HepG2 (cell line): Measurements from ENCODE around the gene CAMK2N2. TPM values are rescaled to one million over a fixed set of nuclear protein-coding genes. Genes with fewer than 3 reads are reported as not detected.
A peak's percentile ranks its signal among the peaks of the same experiment; 100 is the strongest.

Experiments
- ATAC-seq: fragments of 200-7000 bp; cut with Tn5 transposase; 3 replicates; pipeline ENCODE4 v1.9.1; 2020; ENCODE audit warnings: mild to moderate bottlenecking, moderate library complexity
- BruUV-seq: library from RNA; stranded (reverse); fragments of 400-500 nt; replicated peaks from 2 replicates; lab custom pipeline; 2021; lab: Mats Ljungman, UMichigan
- CTCF ChIA-PET: fragments of 300-600 bp; formaldehyde crosslinking; extraction: SDS; loops from one replicate; lab custom pipeline; 2021; ENCODE audit warnings: low total read pairs, inconsistent platforms, low intra/inter-chr PET ratio; lab: Yijun Ruan, JAX
- POLR2A ChIA-PET: fragments of 350-600 bp; sonication (Branson Sonifier 250); formaldehyde crosslinking; loops from one replicate; lab custom pipeline; 2020; ENCODE audit warnings: antibody characterized with exemption, inconsistent platforms; lab: Yijun Ruan, JAX
- DNase-seq: peaks from one replicate; pipeline ENCODE4 v3.0.0-alpha.2; 2015; ENCODE audit warnings: low spot score
- FAIRE-seq: peaks from 3 replicates; lab custom pipeline; 2011; peaks lifted over from hg19 to GRCh38; lab: Jason Lieb, UNC
- H2AFZ ChIP-seq: one replicate; pipeline ENCODE4 v1.6.1; 2011; ENCODE audit warnings: low read length, inconsistent platforms
- H3K27ac ChIP-seq: fragments of 300-600 bp; 3 replicates; pipeline ENCODE4 v1.8.0; 2011; ENCODE audit warnings: mixed run types, mild to moderate bottlenecking, mixed read lengths, low read length, inconsistent platforms; ENCODE audit not compliant: insufficient read depth; ENCODE audit errors: extremely low read length
- H3K27me3 ChIP-seq, 2 experiments: fragments of 200-600 bp in 1 of 2; 2 replicates in 1 of 2; 3 replicates in 1 of 2; pipeline versions ENCODE4 v1.6.0 to v1.8.0; 2011; ENCODE audit warnings: low read length in 2 of 2, mild to moderate bottlenecking in 2 of 2, moderate library complexity in 2 of 2, inconsistent platforms in 1 of 2; ENCODE audit not compliant: insufficient read depth in 2 of 2, control insufficient read depth in 1 of 2
- H3K36me3 ChIP-seq, 2 experiments: fragments of 200-600 bp in 1 of 2; replicated peaks in 1 of 2; 2 replicates in 1 of 2; 3 replicates in 1 of 2; pipeline versions ENCODE4 v1.5.1 to v1.8.0; 2011; ENCODE audit warnings: low read length in 2 of 2, inconsistent platforms in 1 of 2; ENCODE audit not compliant: insufficient read depth in 2 of 2, control insufficient read depth in 1 of 2
- H3K4me1 ChIP-seq: 2 replicates; pipeline ENCODE4 v1.5.1; 2012; ENCODE audit warnings: low read length, inconsistent platforms; ENCODE audit not compliant: insufficient read depth
- H3K4me2 ChIP-seq: 2 replicates; pipeline ENCODE4 v1.6.0; 2011; ENCODE audit warnings: low read depth, low read length, inconsistent platforms
- H3K4me3 ChIP-seq, 3 experiments: fragments of 200-600 bp in 1 of 3; sonication (generic), shearing (Covaris generic) in 1 of 3; replicated peaks in 1 of 3; 2 replicates each; pipeline ENCODE4 v1.5.1; 2011 to 2016; ENCODE audit warnings: low read length in 3 of 3, inconsistent platforms in 2 of 3, low read depth in 2 of 3, mild to moderate bottlenecking in 2 of 3, control low read depth in 1 of 3, mixed read lengths in 1 of 3; ENCODE audit not compliant: insufficient read depth in 1 of 3
- H3K79me2 ChIP-seq: one replicate; pipeline ENCODE4 v1.6.1; 2011; ENCODE audit warnings: low read length, inconsistent platforms; ENCODE audit not compliant: insufficient read depth
- H3K9ac ChIP-seq: 2 replicates; pipeline ENCODE4 v1.6.0; 2011; ENCODE audit warnings: mild to moderate bottlenecking, low read depth, low read length, inconsistent platforms; ENCODE audit not compliant: insufficient read depth
- H3K9me3 ChIP-seq: 2 replicates; pipeline ENCODE4 v1.5.1; 2012; ENCODE audit warnings: mild to moderate bottlenecking, low read length
- H4K20me1 ChIP-seq: 2 replicates; pipeline ENCODE4 v1.6.0; 2011; ENCODE audit warnings: inconsistent platforms, mild to moderate bottlenecking, low read length, moderate library complexity; ENCODE audit not compliant: insufficient read depth
- ATRX ChIP-seq: sonication (generic); formaldehyde crosslinking; IDR thresholded peaks from 2 replicates; pipeline ENCODE4 v1.4.0; 2020; ENCODE audit warnings: missing genetic modification reagents, borderline replicate concordance
- EHMT2 ChIP-seq: fragments of 200-600 bp; sonication (generic); IDR thresholded peaks from 2 replicates; pipeline ENCODE4 v1.7.0; 2017; ENCODE audit warnings: antibody characterized with exemption, low read depth, low read length, borderline replicate concordance
- HOXA5 ChIP-seq: sonication (generic); formaldehyde crosslinking; IDR thresholded peaks from 2 replicates; pipeline ENCODE4 v1.4.0; 2020; ENCODE audit warnings: missing genetic modification reagents
- MIER2 ChIP-seq: IDR thresholded peaks from 2 replicates; pipeline ENCODE4 v1.6.1; 2016; ENCODE audit warnings: missing biosample characterization, missing genetic modification reagents
- MIER3 ChIP-seq: IDR thresholded peaks from 2 replicates; pipeline ENCODE4 v1.6.1; 2016; ENCODE audit warnings: missing compliant biosample characterization, borderline replicate concordance
- NKX3-1 ChIP-seq: sonication (generic); formaldehyde crosslinking; IDR thresholded peaks from 2 replicates; pipeline ENCODE4 v1.5.0; 2020; ENCODE audit warnings: missing genetic modification reagents
- RARA ChIP-seq: IDR thresholded peaks from 2 replicates; pipeline ENCODE4 v1.6.1; 2016; ENCODE audit warnings: missing genetic modification reagents, missing compliant biosample characterization
- SIN3A ChIP-seq: IDR thresholded peaks from 2 replicates; pipeline ENCODE4 v1.6.1; 2011; ENCODE audit warnings: low read depth, mild to moderate bottlenecking, control low read depth, low read length, borderline replicate concordance
- TEAD3 ChIP-seq: optimal IDR thresholded peaks from 2 replicates; pipeline ENCODE3; 2016; ENCODE audit warnings: borderline replicate concordance
- TSC22D2 ChIP-seq: sonication (generic); formaldehyde crosslinking; IDR thresholded peaks from 2 replicates; pipeline ENCODE4 v1.5.1; 2020; ENCODE audit warnings: missing genetic modification reagents, mild to moderate bottlenecking, borderline replicate concordance
- ZBTB43 ChIP-seq: sonication (generic); formaldehyde crosslinking; conservative IDR thresholded peaks from 2 replicates; pipeline ENCODE4 v1.4.0; 2020; ENCODE audit warnings: missing genetic modification reagents
- ZBTB7A ChIP-seq: sonication (generic); formaldehyde crosslinking; IDR thresholded peaks from 2 replicates; pipeline ENCODE4 v1.8.0; 2022; ENCODE audit warnings: mild to moderate bottlenecking, missing genetic modification reagents
- ZNF232 ChIP-seq: sonication (generic); formaldehyde crosslinking; IDR thresholded peaks from 2 replicates; pipeline ENCODE4 v1.4.0; 2020; ENCODE audit warnings: missing genetic modification reagents, borderline replicate concordance
- ZSCAN9 ChIP-seq: IDR thresholded peaks from 2 replicates; pipeline ENCODE4 v1.6.1; 2016; ENCODE audit warnings: borderline replicate concordance
- WGBS: methylation state at CpG from one replicate; pipeline ENCODE4 v1.1.6; 2017; ENCODE audit warnings: low lambda C conversion rate; 5-methylcytosine and 5-hydroxymethylcytosine counted together
- in situ Hi-C: cut with HindIII; loops from 2 replicates; pipeline ENCODE4 v1.10.0; 2017; ENCODE audit warnings: low pct_unique_long_range_greater_than_20kb; ENCODE audit not compliant: extremely low pct_ligation_motif_present
- intact Hi-C: fragments of 100-400 bp; cut with micrococcal nuclease; formaldehyde crosslinking; loops from one replicate; pipeline ENCODE4 v1.10.0; 2022; ENCODE audit not compliant: unreplicated experiment
- polyA plus RNA-seq, 8 experiments: library from polyadenylated mRNA; depleted of rRNA in 3 of 8; stranded (reverse) in 7 of 8; unstranded in 1 of 8; fragments of >200 nt; fragmentation: Illumina TruSeq in 4 of 8; extraction: Trizol in 4 of 8; gene quantifications; 2 replicates each; pipeline versions ENCODE4 v1.2.1 to v1.2.3, GENCODE V29; 2011 to 2016; ENCODE audit warnings: low read depth in 4 of 8, missing spikeins in 1 of 8, mixed read lengths in 1 of 8; ENCODE audit not compliant: insufficient read depth in 1 of 8
- total RNA-seq, 5 experiments: library from RNA; depleted of rRNA; stranded (reverse); fragments of >200 nt; fragmentation: Illumina TruSeq; extraction: Trizol; gene quantifications; 2 replicates each; pipeline ENCODE4 v1.2.3, GENCODE V29; 2016; ENCODE audit warnings: low read depth in 1 of 5
- TF ChIP-seq, protein P1 (sequence below): sonication (generic); formaldehyde crosslinking; IDR thresholded peaks from 2 replicates; pipeline ENCODE4 v1.4.0; 2020; ENCODE audit warnings: missing genetic modification reagents, borderline replicate concordance
- TF ChIP-seq, protein P2 (sequence below): IDR thresholded peaks from 2 replicates; pipeline ENCODE4 v1.6.1; 2016

Gene CAMK2N2
- total and polyA plus RNA-seq, 2 of the 13 experiments (the other 11 are each of a cell fraction or from before 2014, with no cell fraction given) = 0.12 to 0.27 TPM

DNA sequence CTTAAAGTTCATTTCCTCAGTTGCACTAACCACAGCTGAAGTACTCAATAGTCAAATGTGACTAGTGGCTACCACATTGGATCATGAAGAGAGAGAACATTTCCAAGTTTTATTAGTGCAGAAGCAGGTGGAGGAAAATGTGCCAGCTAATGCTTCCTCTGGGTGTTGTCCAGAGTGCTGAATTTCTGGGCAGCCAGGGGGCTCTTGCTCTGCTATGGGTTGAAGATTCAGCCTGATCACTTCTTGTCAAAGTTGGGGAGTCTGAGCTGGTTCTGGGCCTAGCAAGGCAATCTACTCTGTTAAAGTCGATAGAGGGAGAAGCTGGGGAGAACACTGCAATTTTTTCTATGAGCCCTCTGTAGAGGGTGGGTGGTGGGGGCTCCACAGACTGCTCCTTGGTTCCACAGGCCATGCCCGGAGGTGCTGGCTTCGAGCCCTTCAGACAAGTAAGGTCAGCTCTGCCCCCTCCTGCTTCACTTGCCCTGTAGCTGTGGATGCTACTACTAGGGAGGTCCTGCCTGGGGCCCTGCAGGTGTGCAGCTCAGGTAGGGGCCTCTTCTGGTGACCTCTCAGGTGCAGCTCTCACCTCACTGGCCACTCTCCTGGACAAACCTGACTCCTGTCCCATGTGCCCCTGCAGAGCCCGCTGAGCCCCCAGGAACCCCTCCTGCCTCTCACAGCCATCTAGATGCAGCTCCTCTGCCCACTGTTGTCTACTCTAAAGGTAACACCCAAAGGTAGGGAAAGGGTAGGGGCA is 20.8 kb downstream of the CAMK2N2 start:
- Histone ChIP-seq H3K4me3 (no peak overlapping the region), H2AFZ (no peak overlapping the region), H3K27me3 (peaks cover 2 to 34% of the 10 kb centered on the region in 2 experiments; a peak in 4 of 5 replicates), H4K20me1 (peaks cover 4% of the 10 kb centered on the region), H3K79me2 (no peaks in the 10 kb centered on the region), H3K36me3 (peaks cover 16 to 26% of the 10 kb centered on the region in 2 experiments), H3K9me3 (no peaks in the 10 kb centered on the region), H3K4me1 (peaks cover 24% of the 10 kb centered on the region), H3K4me2 (no peak overlapping the region), H3K9ac (no peak overlapping the region), H3K27ac (no peak overlapping the region)
- in situ Hi-C loops = no loop called here
- ChIA-PET CTCF (no interaction called here), POLR2A (interaction anchor here (0.6 to 1.4 kb wide), 6 partner anchors 11 to 356 kb away, joined by 3 to 4 read pairs (median 4); partner anchors contain the start of genes ABCF3, PARL and VWA5B2)
- WGBS = 57% methylated on average over 1 of the region's 4 CpGs
- peak; percentile 11 for ATAC-seq
- no TSS peak for BruUV-seq
- intact Hi-C loops = loop anchor here (5.0 to 10.0 kb wide), 2 partner anchors 226 to 343 kb away; partner anchors contain the start of gene ABCC5
- DNase-seq = no peak
- FAIRE-seq = no peak
- TF ChIP-seq ZBTB7A (CRISPR knock-in tag) (no peak), TEAD3 (CRISPR knock-in tag) (no peak), TSC22D2 (CRISPR knock-in tag) (peak; percentile 57; the same call in 1 of the 2 replicates), ZSCAN9 (peak; percentile 41; the same call in 1 of the 2 replicates), ZNF232 (CRISPR knock-in tag) (peak; percentile 38; the same call in 1 of the 2 replicates), ZBTB43 (CRISPR knock-in tag) (peak; percentile 53; the same call in 1 of the 2 replicates), MIER2 (peak; percentile 96), HOXA5 (CRISPR knock-in tag) (0 out of 2 replicates have a peak, but pooled peaks have one; percentile 35), EHMT2 (peak; percentile 90), ATRX (CRISPR knock-in tag) (no peak), NKX3-1 (CRISPR knock-in tag) (0 out of 2 replicates have a peak, but pooled peaks have one; percentile 26), RARA (CRISPR knock-in tag) (peak; percentile 37), MIER3 (CRISPR knock-in tag) (no peak), SIN3A (0 out of 2 replicates have a peak, but pooled peaks have one; percentile 45)
- TF ChIP-seq, protein P1, sequence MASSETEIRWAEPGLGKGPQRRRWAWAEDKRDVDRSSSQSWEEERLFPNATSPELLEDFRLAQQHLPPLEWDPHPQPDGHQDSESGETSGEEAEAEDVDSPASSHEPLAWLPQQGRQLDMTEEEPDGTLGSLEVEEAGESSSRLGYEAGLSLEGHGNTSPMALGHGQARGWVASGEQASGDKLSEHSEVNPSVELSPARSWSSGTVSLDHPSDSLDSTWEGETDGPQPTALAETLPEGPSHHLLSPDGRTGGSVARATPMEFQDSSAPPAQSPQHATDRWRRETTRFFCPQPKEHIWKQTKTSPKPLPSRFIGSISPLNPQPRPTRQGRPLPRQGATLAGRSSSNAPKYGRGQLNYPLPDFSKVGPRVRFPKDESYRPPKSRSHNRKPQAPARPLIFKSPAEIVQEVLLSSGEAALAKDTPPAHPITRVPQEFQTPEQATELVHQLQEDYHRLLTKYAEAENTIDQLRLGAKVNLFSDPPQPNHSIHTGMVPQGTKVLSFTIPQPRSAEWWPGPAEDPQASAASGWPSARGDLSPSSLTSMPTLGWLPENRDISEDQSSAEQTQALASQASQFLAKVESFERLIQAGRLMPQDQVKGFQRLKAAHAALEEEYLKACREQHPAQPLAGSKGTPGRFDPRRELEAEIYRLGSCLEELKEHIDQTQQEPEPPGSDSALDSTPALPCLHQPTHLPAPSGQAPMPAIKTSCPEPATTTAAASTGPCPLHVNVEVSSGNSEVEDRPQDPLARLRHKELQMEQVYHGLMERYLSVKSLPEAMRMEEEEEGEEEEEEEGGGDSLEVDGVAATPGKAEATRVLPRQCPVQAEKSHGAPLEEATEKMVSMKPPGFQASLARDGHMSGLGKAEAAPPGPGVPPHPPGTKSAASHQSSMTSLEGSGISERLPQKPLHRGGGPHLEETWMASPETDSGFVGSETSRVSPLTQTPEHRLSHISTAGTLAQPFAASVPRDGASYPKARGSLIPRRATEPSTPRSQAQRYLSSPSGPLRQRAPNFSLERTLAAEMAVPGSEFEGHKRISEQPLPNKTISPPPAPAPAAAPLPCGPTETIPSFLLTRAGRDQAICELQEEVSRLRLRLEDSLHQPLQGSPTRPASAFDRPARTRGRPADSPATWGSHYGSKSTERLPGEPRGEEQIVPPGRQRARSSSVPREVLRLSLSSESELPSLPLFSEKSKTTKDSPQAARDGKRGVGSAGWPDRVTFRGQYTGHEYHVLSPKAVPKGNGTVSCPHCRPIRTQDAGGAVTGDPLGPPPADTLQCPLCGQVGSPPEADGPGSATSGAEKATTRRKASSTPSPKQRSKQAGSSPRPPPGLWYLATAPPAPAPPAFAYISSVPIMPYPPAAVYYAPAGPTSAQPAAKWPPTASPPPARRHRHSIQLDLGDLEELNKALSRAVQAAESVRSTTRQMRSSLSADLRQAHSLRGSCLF (CRISPR knock-in tag) = 0 out of 2 replicates have a peak, but pooled peaks have one; percentile 61
- TF ChIP-seq, protein P2, sequence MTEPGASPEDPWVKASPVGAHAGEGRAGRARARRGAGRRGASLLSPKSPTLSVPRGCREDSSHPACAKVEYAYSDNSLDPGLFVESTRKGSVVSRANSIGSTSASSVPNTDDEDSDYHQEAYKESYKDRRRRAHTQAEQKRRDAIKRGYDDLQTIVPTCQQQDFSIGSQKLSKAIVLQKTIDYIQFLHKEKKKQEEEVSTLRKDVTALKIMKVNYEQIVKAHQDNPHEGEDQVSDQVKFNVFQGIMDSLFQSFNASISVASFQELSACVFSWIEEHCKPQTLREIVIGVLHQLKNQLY (CRISPR knock-in tag) = no peak
